Measurements from ENCODE around the gene DNER. TPM values are rescaled to one million over a fixed set of nuclear protein-coding genes. Genes with fewer than 3 reads are reported as not detected.

DNER gene
- total RNA-seq, 3 donors from 2014 or later (not counting 1 experiment from before 2014, with no cell fraction given), result not detected

GRCh38 chr2:229372207-229372606 is 342.1 kb downstream of the DNER start:
- H3K4me1 ChIP-seq (ENCODE audit: control insufficient read depth, insufficient read depth, low read length), result no peaks in the 10 kb centered on the region
- Mint-ChIP-seq H3K4me3 (no peak overlapping the region), H3K27me3 (ENCODE audit: low read depth in 2 of 2) (peaks cover 0 to 3% of the 10 kb centered on the region in 2 donors), H3K27ac (no peak overlapping the region), H3K9me3 (peaks cover 6 to 9% of the 10 kb centered on the region in 2 donors), H3K4me1 (no peaks in the 10 kb centered on the region), H3K36me3 (no peaks in the 10 kb centered on the region)
- no peaks in the 10 kb centered on the region for H3K36me3 ChIP-seq (ENCODE audit: control insufficient read depth, insufficient read depth, low read length)
- DNase-seq, result no peak
- TF ChIP-seq, protein P1, sequence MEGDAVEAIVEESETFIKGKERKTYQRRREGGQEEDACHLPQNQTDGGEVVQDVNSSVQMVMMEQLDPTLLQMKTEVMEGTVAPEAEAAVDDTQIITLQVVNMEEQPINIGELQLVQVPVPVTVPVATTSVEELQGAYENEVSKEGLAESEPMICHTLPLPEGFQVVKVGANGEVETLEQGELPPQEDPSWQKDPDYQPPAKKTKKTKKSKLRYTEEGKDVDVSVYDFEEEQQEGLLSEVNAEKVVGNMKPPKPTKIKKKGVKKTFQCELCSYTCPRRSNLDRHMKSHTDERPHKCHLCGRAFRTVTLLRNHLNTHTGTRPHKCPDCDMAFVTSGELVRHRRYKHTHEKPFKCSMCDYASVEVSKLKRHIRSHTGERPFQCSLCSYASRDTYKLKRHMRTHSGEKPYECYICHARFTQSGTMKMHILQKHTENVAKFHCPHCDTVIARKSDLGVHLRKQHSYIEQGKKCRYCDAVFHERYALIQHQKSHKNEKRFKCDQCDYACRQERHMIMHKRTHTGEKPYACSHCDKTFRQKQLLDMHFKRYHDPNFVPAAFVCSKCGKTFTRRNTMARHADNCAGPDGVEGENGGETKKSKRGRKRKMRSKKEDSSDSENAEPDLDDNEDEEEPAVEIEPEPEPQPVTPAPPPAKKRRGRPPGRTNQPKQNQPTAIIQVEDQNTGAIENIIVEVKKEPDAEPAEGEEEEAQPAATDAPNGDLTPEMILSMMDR (IDR thresholded peaks at IDR 0.05), result no peak
- H3K4me3 ChIP-seq (ENCODE audit: low read length), result no peak overlapping the region
- H3K27ac ChIP-seq (ENCODE audit: low read length), result no peak overlapping the region
- no peak for ATAC-seq
- no peaks in the 10 kb centered on the region for H3K27me3 ChIP-seq (ENCODE audit: control insufficient read depth, insufficient read depth, low read length)
- intact Hi-C loops (cut with micrococcal nuclease), result no loop called here
- H3K9me3 ChIP-seq (ENCODE audit: control insufficient read depth, insufficient read depth, low read length), result no peaks in the 10 kb centered on the region
- WGBS (ENCODE audit: insufficient coverage), result 88% methylated on average over 3 of the region's 3 CpGs

- no peaks in the 10 kb centered on the region for H3K36me3 ChIP-seq (ENCODE audit: control insufficient read depth, insufficient read depth, low read length)
- no peaks in the 10 kb centered on the region for H3K4me1 ChIP-seq (ENCODE audit: control insufficient read depth, insufficient read depth, low read length)
- no peak overlapping the region for H3K4me3 Mint-ChIP-seq
- peaks cover 0 to 3% of the 10 kb centered on the region in 2 donors for H3K27me3 Mint-ChIP-seq (ENCODE audit: low read depth in 2 of 2)
- no peaks in the 10 kb centered on the region for H3K27me3 ChIP-seq (ENCODE audit: control insufficient read depth, insufficient read depth, low read length)
- H3K27ac Mint-ChIP-seq, result no peak overlapping the region
- no peak overlapping the region for H3K4me3 ChIP-seq (ENCODE audit: low read length)
- no peak overlapping the region for H3K27ac ChIP-seq (ENCODE audit: low read length)
- H3K9me3 ChIP-seq (ENCODE audit: control insufficient read depth, insufficient read depth, low read length), result no peaks in the 10 kb centered on the region
- DNase-seq (no peak), ATAC-seq (no peak)
- TF ChIP-seq, protein P1 (IDR thresholded peaks at IDR 0.05), result no peak
- peaks cover 6 to 9% of the 10 kb centered on the region in 2 donors for H3K9me3 Mint-ChIP-seq
- no peaks in the 10 kb centered on the region for H3K4me1 Mint-ChIP-seq
- H3K36me3 Mint-ChIP-seq, result no peaks in the 10 kb centered on the region
- intact Hi-C loops (cut with micrococcal nuclease), result no loop called here
- 94% methylated on average over 3 of the region's 3 CpGs for WGBS (ENCODE audit: insufficient coverage)
Measured at GRCh38 chr2:229371086-229371485, 343.3 kb downstream of the DNER start.

- Histone ChIP-seq H3K4me3 (ENCODE audit: low read length) (no peak overlapping the region), H3K36me3 (ENCODE audit: control insufficient read depth, insufficient read depth, low read length) (no peaks in the 10 kb centered on the region), H3K27ac (ENCODE audit: low read length) (no peak overlapping the region), H3K4me1 (ENCODE audit: control insufficient read depth, insufficient read depth, low read length) (no peaks in the 10 kb centered on the region), H3K9me3 (ENCODE audit: control insufficient read depth, insufficient read depth, low read length) (no peaks in the 10 kb centered on the region), H3K27me3 (ENCODE audit: control insufficient read depth, insufficient read depth, low read length) (no peaks in the 10 kb centered on the region)
- DNase-seq, result no peak
- Mint-ChIP-seq H3K36me3 (no peaks in the 10 kb centered on the region), H3K4me1 (no peaks in the 10 kb centered on the region), H3K9me3 (peaks cover 6 to 9% of the 10 kb centered on the region in 2 donors), H3K4me3 (no peak overlapping the region), H3K27me3 (ENCODE audit: low read depth in 2 of 2) (peaks cover 0 to 3% of the 10 kb centered on the region in 2 donors), H3K27ac (no peak overlapping the region)
- intact Hi-C loops (cut with micrococcal nuclease), result no loop called here
- TF ChIP-seq, protein P1 (IDR thresholded peaks at IDR 0.05), result no peak
- ATAC-seq, result no peak
- 92% methylated on average over 3 of the region's 3 CpGs for WGBS (ENCODE audit: insufficient coverage)
Measured at GRCh38 chr2:229370509-229370908, 343.8 kb downstream of the DNER start.

DNA sequence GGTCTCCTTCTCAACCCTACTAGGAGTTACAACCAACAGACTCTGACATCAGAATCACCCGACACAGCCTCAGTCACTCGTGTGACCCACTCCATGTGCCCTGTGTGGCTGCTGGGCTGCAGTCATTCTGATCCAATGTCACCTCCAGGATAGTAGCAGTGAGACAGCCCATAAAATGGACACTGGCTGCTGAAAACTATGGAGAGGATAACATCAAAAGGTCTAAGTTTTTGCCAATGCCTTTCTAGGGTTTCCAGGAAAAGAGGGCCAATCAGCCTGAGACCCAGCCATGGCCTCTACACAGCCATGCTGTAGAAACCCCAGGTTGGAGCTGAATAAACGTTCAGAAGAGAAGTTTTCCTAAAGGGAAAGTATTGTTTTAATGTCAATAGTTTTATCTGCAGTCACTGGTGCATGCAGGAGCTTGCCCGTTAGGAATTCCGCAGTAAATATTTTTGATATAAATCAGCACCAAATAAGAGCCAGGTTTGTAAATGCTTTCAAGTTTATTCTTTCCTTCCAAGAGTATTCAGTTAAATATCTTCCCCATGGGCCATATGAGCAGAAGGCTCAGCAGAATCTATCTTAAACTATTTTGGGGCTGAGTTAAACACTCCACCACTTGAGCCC is 351.1 kb downstream of the DNER start:
- Histone ChIP-seq H3K27ac (ENCODE audit: low read length) (no peak overlapping the region), H3K27me3 (ENCODE audit: control insufficient read depth, insufficient read depth, low read length) (no peaks in the 10 kb centered on the region), H3K4me1 (ENCODE audit: control insufficient read depth, insufficient read depth, low read length) (no peaks in the 10 kb centered on the region), H3K9me3 (ENCODE audit: control insufficient read depth, insufficient read depth, low read length) (no peaks in the 10 kb centered on the region), H3K4me3 (ENCODE audit: low read length) (no peak overlapping the region), H3K36me3 (ENCODE audit: control insufficient read depth, insufficient read depth, low read length) (no peaks in the 10 kb centered on the region)
- Mint-ChIP-seq H3K4me3 (no peak overlapping the region), H3K9me3 (peaks cover 0 to 2% of the 10 kb centered on the region in 2 donors), H3K27me3 (ENCODE audit: low read depth in 2 of 2) (no peaks in the 10 kb centered on the region), H3K4me1 (no peaks in the 10 kb centered on the region), H3K27ac (no peak overlapping the region), H3K36me3 (no peaks in the 10 kb centered on the region)
- intact Hi-C loops (cut with micrococcal nuclease), result no loop called here
- TF ChIP-seq, protein P1 (IDR thresholded peaks at IDR 0.05), result no peak
- ATAC-seq (no peak), DNase-seq (no peak)
- 87% methylated on average over 5 of the region's 5 CpGs for WGBS (ENCODE audit: insufficient coverage)

Measured in natural killer cell (primary cell).